Fibroblast of peridontal ligament (primary cell): Measurements from ENCODE around the gene PLEKHH3.
A peak's percentile ranks its signal among the peaks of the same experiment; 100 is the strongest.
"Not testable (repeated sequence)": the region's sequence is repeated elsewhere in the genome, so short reads cannot be mapped to it uniquely, and the experiment has no call there.

ENCODE experiments used
- DNase-seq: peaks from one replicate; pipeline ENCODE4 v3.0.0-alpha.2; 2010; ENCODE audit errors: extremely low read depth

Gene PLEKHH3

GRCh38 chr17:42672038-42672437 lies 4.8 kb downstream of the PLEKHH3 start:
- DNase-seq, result no peak

DNA sequence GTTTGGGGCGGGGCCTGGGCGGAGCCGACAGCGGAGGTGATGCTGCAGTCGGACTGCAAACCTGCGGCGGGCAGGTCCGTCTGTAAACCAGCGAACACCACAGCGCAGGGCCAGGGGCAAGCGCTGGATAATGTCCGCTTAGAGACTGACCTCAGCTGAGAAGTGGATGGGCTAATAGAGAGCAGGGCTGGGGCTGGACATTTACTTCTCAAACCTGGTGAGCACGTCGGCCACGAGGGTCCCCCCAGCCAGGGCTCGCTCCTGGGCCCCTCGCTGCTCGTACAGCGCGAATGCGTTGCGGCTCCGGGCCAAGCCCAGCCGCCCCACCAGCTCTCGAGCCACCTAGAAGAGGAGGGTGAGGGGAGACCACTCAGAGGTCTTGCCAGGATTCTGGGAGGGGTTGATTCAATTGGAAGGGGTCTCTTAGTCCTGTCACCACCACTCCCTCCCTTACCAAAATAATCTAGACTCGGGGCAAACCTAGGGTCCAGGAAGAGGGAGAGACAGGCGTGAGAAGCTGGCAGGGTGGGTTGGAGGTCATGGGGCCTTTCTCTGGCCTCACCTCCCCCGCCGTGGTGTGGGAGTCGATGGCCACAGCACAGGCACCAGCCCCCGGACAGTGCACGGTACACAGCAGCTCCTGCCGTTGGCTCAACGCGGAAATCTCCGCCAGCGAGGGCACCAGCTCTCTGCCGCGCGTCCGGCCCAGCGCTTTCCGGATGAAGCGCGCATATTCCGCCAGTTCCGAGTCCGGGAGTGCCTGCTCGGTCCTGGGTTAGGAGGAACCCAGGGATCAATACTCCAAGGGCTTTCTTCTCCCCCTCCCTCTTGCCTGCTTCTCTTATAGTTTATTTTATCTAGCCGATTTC lies 5.8 kb downstream of the PLEKHH3 start:
- no peak for DNase-seq

- no peak for DNase-seq
Observed at GRCh38 chr17:42669977-42670788, 6.6 kb downstream of the PLEKHH3 start.

DNA sequence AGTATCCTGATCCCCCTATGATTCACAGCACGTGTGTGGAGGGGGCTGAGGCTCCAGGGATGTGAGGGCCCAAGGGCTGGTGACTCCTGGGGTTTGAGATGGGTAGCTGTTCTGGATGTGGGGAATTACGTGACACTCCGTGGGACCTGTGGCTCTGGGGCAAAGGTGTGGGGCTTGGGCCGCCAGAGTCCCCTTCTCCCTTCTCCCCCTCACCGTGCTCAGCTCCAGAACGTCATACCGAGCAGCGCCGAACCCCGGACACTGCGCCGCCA lies 7.2 kb downstream of the PLEKHH3 start:
- DNase-seq, result no peak

DNA sequence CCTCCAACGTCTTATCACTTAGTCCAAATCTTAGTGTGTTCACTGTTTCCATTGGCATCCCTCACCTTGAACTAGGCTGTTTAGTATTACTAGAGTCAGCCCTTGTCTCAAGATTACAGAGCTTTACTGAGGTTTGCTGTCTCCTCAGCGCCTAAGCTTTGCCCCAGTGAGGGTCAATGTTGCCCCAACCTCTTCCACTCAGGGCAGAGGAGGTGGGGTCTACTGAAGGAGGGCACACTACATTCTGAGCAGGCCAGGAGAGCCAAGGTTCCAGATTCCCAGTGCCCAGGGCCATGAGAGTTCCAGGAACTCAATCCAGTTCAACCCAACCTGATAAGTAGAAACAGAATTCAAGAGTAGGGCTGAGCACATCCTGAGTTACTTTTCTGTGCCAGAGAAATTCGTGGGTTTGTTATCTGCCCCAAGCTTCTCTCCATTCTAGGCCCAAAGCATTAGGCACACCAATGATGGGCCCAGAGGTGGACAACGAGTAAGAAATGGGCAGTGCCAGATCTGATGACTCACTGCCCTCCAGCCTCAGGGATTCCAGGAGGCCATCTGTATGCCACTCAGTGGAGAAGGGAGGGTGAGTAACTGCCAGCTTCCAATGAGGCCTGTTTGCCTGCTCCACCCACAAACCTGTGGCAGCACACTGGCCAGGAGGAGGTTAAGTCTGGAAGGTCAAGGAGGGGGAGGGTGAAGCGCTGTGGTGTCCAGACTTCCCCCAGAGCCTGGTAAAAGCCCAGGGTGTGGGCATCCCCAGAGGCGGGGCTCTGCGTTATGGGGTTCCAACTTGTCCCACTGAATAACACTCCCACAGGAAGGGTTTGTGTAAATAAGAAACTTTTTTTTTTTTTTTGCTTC lies 9.5 kb downstream of the PLEKHH3 start:
- DNase-seq, result peak; percentile 77

GRCh38 chr17:42666126-42666525 lies 10.7 kb downstream of the PLEKHH3 start:
- DNase-seq, result not testable (repeated sequence)

- DNase-seq, result no peak
Observed at GRCh38 chr17:42665581-42666001, 11.2 kb downstream of the PLEKHH3 start.

GRCh38 chr17:42660692-42661345 lies 16.0 kb downstream of the PLEKHH3 start:
- DNase-seq, result no peak

- DNase-seq, result not testable (repeated sequence)
Observed at GRCh38 chr17:42659932-42660274, 16.9 kb downstream of the PLEKHH3 start.

DNA sequence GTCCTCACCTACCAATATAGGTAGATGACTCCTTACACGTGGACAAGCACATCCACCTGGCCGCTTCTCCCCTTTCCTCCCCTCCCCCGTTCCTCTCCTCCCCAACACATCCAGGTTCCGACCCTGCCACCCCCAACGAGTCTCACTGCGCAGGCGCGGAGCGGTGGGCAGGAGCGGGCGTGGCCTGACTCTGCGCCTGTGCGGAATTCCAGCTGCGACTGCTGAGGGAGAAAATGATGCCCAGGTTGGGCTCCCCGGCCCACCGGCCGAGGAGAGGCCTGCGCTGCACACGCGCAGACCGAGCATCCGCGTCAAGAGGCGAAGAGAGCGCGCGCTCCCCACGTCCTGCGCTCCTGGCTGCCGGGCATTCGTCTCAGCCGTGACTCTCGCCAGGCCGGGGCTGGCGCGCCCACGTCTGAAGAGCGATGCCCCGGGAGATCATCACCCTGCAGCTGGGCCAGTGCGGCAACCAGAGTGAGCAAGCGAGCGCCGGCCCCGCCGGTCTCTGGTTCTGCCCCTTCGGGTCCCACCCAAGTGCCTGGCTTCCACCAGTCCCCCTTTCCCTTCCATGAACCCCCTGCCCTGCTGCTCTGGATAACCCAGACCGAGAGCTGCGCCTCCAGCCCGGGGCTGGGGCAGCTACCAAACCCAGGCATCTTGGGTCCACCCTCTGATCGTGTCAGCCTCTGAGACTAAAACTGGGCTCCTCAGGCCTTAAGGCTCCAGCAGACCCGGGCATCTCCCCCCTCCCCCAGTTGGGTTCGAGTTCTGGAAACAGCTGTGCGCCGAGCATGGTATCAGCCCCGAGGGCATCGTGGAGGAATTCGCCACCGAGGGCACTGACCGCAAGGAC lies 17.5 kb downstream of the PLEKHH3 start, which contains the start of gene TUBG2:
Gene TUBG2 (plus strand): TSS at position 206 of the 853 bp plus-strand sequence. CDS start 220 bp downstream, at position 426.
- peak; percentile 85 for DNase-seq

DNA sequence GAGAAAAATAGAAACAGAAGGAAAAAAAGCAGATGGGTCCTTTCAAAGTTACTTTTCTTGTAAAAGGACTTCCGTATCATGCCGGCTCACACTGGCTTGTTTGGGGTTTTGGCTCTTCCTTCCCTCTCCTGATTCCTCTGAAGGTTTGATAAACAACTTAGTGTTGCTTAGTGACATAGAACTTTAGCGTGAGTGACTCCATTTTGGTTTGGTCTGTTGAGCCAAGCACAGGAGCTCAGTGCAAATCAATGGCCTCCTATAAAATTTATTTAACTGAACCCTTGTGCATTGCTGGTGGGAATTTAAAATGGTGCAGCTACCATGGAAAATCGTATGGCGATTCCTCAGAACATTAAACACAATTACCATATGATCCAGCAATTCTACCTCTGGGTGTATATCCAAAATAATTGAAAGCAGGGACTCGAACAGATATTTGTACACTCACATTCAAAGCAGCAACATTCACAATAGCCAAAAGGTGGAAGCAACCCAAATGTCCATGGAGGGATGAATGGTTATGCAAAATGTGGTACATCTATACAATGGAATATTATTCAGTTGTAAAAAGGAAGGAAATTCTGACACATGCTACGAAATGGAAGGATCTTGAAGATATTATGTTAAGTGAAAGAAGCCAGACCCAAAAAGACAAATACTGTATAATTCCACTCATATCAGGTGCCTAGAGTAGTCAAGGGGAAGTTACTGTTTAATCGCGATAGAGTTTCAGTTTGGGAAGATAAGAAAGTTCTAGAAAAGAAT lies 18.8 kb downstream of the PLEKHH3 start:
- DNase-seq, result no peak

DNA sequence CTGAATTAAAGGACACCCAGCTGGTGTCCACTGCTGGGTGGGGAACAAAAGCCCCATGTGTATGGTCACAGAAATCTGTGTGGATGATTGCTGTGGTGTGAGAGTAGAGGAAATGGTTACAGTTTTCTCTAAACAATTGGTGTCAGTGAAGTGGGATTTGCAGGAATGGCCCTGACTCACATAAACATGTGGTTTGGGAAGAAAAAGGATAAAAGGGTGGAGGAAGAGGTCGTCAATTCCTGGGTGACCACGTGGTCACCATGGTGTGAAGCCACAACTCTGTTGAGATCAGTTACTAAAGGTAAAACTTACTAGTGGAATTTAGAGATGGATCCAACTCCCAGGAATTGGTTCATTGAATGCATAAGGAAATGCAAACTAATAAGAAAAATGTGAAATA lies 21.3 kb downstream of the PLEKHH3 start:
- DNase-seq, result peak; percentile 82

GRCh38 chr17:42653179-42654124 lies 23.3 kb downstream of the PLEKHH3 start:
- peak; percentile 86 for DNase-seq

- DNase-seq, result no peak
Observed at GRCh38 chr17:42651392-42651791, 25.4 kb downstream of the PLEKHH3 start.

GRCh38 chr17:42647778-42648177 lies 29.0 kb downstream of the PLEKHH3 start:
- no peak for DNase-seq

DNA sequence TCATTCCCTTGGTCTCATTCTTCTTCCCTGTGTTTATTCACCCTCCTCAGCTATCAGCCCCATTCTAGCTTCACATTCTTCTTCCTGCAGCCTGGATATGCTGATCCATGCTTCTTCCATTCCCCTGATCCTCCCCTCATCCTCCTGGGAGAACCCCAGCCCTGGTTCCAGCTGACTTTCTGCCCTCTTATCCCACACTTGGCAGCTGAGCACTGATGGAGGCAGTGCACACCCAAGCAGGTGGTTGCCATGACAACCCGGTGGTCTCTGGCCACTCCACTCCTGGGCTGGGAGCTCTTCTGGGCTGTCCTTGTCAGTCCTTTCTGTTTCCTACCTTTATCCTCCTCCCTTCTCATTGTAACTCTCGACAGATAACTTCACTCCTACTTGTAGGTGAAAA lies 34.5 kb downstream of the PLEKHH3 start:
- no peak for DNase-seq

GRCh38 chr17:42640121-42640520 lies 36.7 kb downstream of the PLEKHH3 start:
- no peak for DNase-seq

GRCh38 chr17:42639525-42640113 lies 37.2 kb downstream of the PLEKHH3 start:
- no peak for DNase-seq
